Caco-2 (cell line): ENCODE results near the gene SMURF1. TPM values are rescaled to one million over a fixed set of nuclear protein-coding genes. Genes with fewer than 3 reads are reported as not detected.
A peak's percentile ranks its signal among the peaks of the same experiment; 100 is the strongest.

Experiments used
- Bru-seq: library from RNA; stranded (reverse); fragments of 400-500 nt; gene quantifications from one replicate; lab custom pipeline; 2021; lab: Mats Ljungman, UMichigan
- BruChase-seq, 2 experiments: library from RNA; stranded (reverse); fragments of 400-500 nt; gene quantifications; one replicate each; lab custom pipeline; 2021; lab: Mats Ljungman, UMichigan
- BruUV-seq: library from RNA; stranded (reverse); fragments of 400-500 nt; replicated peaks from 2 replicates; lab custom pipeline; 2021; lab: Mats Ljungman, UMichigan
- CTCF ChIA-PET: fragments of 300-600 bp; sonication (Branson Sonifier 250); formaldehyde crosslinking; loops from one replicate; lab custom pipeline; 2022; ENCODE audit warnings: antibody characterized with exemption; lab: Charles Lee
- POLR2A ChIA-PET: fragments of 300-600 bp; sonication (Branson Sonifier 250); formaldehyde crosslinking; loops from one replicate; lab custom pipeline; 2022; ENCODE audit warnings: antibody characterized with exemption; lab: Charles Lee
- DNase-seq, 2 experiments: peaks; one replicate each; pipeline versions ENCODE4 v3.0.0 to v3.0.0-alpha.2; 2020 to 2022
- H3K27me3 ChIP-seq: replicated peaks from 2 replicates; pipeline ENCODE4 v1.6.0; 2011; ENCODE audit warnings: low read length; ENCODE audit not compliant: control insufficient read depth, insufficient read depth
- H3K36me3 ChIP-seq: 2 replicates; pipeline ENCODE4 v1.5.1; 2011; ENCODE audit warnings: low read length; ENCODE audit not compliant: control insufficient read depth, insufficient read depth
- H3K4me1 ChIP-seq: fragments of 250-450 bp; sonication (Bioruptor Pico); 2 replicates; pipeline ENCODE4 v1.5.1; 2020; ENCODE audit warnings: mild to moderate bottlenecking
- H3K4me3 ChIP-seq: 2 replicates; pipeline ENCODE4 v1.5.1; 2011; ENCODE audit warnings: low read depth, mild to moderate bottlenecking, control low read depth, low read length
- H3K9me3 ChIP-seq: fragments of 250-450 bp; sonication (Bioruptor Pico); 2 replicates; pipeline ENCODE4 v1.5.1; 2020; ENCODE audit warnings: mild to moderate bottlenecking, moderate library complexity
- H3K27ac Mint-ChIP-seq: one replicate; pipeline ENCODE4 v1.8.0; 2022; ENCODE audit warnings: mixed read lengths; ENCODE audit not compliant: unreplicated experiment
- H3K27me3 Mint-ChIP-seq: one replicate; pipeline ENCODE4 v1.8.0; 2022; ENCODE audit warnings: mixed read lengths; ENCODE audit not compliant: insufficient read depth, unreplicated experiment
- H3K36me3 Mint-ChIP-seq: one replicate; pipeline ENCODE4 v1.8.0; 2022; ENCODE audit warnings: mild to moderate bottlenecking, mixed read lengths; ENCODE audit not compliant: insufficient read depth, unreplicated experiment
- H3K4me1 Mint-ChIP-seq: one replicate; pipeline ENCODE4 v1.8.0; 2022; ENCODE audit warnings: low read depth, mixed read lengths; ENCODE audit not compliant: unreplicated experiment
- H3K4me3 Mint-ChIP-seq: one replicate; pipeline ENCODE4 v1.8.0; 2022; ENCODE audit warnings: mild to moderate bottlenecking, moderate library complexity, mixed read lengths; ENCODE audit not compliant: unreplicated experiment
- H3K9me3 Mint-ChIP-seq: one replicate; pipeline ENCODE4 v1.8.0; 2022; ENCODE audit warnings: mixed read lengths; ENCODE audit not compliant: unreplicated experiment
- CTCF ChIP-seq, 2 experiments: fragments of 200-600 bp in 1 of 2; IDR thresholded peaks; 1 replicate in 1 of 2; 2 replicates in 1 of 2; pipeline versions ENCODE4 v1.5.1 to v1.8.0; 2011 to 2022; ENCODE audit warnings: antibody characterized with exemption in 1 of 2, control low read depth in 1 of 2, inconsistent platforms in 1 of 2, low read depth in 1 of 2, low read length in 1 of 2, mild to moderate bottlenecking in 1 of 2, moderate library complexity in 1 of 2; ENCODE audit not compliant: insufficient read depth in 1 of 2, severe bottlenecking in 1 of 2, unreplicated experiment in 1 of 2
- intact Hi-C: fragments of 100-400 bp; cut with micrococcal nuclease; formaldehyde crosslinking; loops from one replicate; pipeline ENCODE4 v1.10.0; 2022; ENCODE audit not compliant: unreplicated experiment
- long read RNA-seq: library from polyadenylated mRNA; stranded (forward); transcript quantifications from one replicate; pipeline ENCODE4 v2.0.0, GENCODE V29; 2022
- total RNA-seq: library from RNA; stranded (reverse); gene quantifications from 2 replicates; pipeline ENCODE4 v1.2.3, GENCODE V29; 2022

The SMURF1 gene
- total RNA-seq (22.5 and 23.0 TPM in 2 replicates), Bru-seq, nascent RNA (percentile 82 among the genes with signal in this experiment), BruChase-seq, experiment 1, labeled RNA remaining after a 2-hour chase (percentile 75 among the genes with signal in this experiment), BruChase-seq, experiment 2, labeled RNA remaining after a 6-hour chase (percentile 72 among the genes with signal in this experiment)
- long read RNA-seq, full-length matches to known transcripts, result 18 of 43 reads
- long read RNA-seq, partial matches to known transcripts, result 9 of 43 reads
- long read RNA-seq, other reads (novel, unspliced or antisense), result 16 of 43 reads

GRCh38 chr7:99143853-99144672 is at the start of gene SMURF1:
TSS of gene SMURF1 (minus strand) at chr7:99144108. CDS start at chr7:99143780, 328 bp downstream.
- POLR2A ChIA-PET, result interaction anchor here (0.6 kb wide), 1 partner anchor 108 kb away, joined by 3 read pairs; no protein-coding TSS in a partner anchor

GRCh38 chr7:99191869-99192596 is 48.1 kb upstream of the SMURF1 start:
- TF ChIP-seq CTCF (IDR thresholded peaks at IDR 0.05; ENCODE audit: insufficient read depth in 1 of 2, low read depth in 1 of 2, low read length in 1 of 2, severe bottlenecking in 1 of 2, unreplicated experiment in 1 of 2), result no peak
- POLR2A ChIA-PET, result no interaction called here
- Histone ChIP-seq H3K4me1 (no peaks in the 10 kb centered on the region), H3K9me3 (no peaks in the 10 kb centered on the region), H3K4me3 (no peak overlapping the region), H3K27me3 (no peaks in the 10 kb centered on the region), H3K36me3 (no peaks in the 10 kb centered on the region)
- H3K4me3 Mint-ChIP-seq, result no peak overlapping the region
- H3K36me3 Mint-ChIP-seq, result no peaks in the 10 kb centered on the region
- CTCF ChIA-PET, result no interaction called here
- H3K27ac Mint-ChIP-seq, result no peak overlapping the region
- no peak for DNase-seq
- H3K4me1 Mint-ChIP-seq, result peaks cover 11% of the 10 kb centered on the region
- BruUV-seq, result no TSS peak
- intact Hi-C loops, result no loop called here
- H3K27me3 Mint-ChIP-seq, result no peaks in the 10 kb centered on the region
- peaks cover 3% of the 10 kb centered on the region for H3K9me3 Mint-ChIP-seq

More at GRCh38 chr7:99143853-99144672, at the start of gene SMURF1:
- Histone ChIP-seq H3K4me1 (peaks cover 7% of the 10 kb centered on the region), H3K27me3 (no peaks in the 10 kb centered on the region), H3K36me3 (no peaks in the 10 kb centered on the region), H3K9me3 (no peaks in the 10 kb centered on the region), H3K4me3 (peak within 1 kb of the TSS; percentile 83)
- peak within 1 kb of the TSS; percentile 78 for H3K27ac Mint-ChIP-seq
- H3K4me1 Mint-ChIP-seq, result peaks cover 16% of the 10 kb centered on the region
- intact Hi-C loops, result loop anchor here (2.0 to 5.0 kb wide), 4 partner anchors 47 to 168 kb away; no protein-coding TSS in a partner anchor
- CTCF ChIA-PET, result interaction anchor here (0.6 kb wide), 2 partner anchors 183 to 1131 kb away, joined by 3 read pairs; no protein-coding TSS in a partner anchor
- no peaks in the 10 kb centered on the region for H3K27me3 Mint-ChIP-seq
- DNase-seq, result peak; percentile 55 to 80
- no TSS peak for BruUV-seq
- H3K36me3 Mint-ChIP-seq, result peaks cover 19% of the 10 kb centered on the region
- peak within 1 kb of the TSS; percentile 83 for H3K4me3 Mint-ChIP-seq
- H3K9me3 Mint-ChIP-seq, result no peaks in the 10 kb centered on the region
- TF ChIP-seq CTCF (IDR thresholded peaks at IDR 0.05; ENCODE audit: insufficient read depth in 1 of 2, low read depth in 1 of 2, low read length in 1 of 2, severe bottlenecking in 1 of 2, unreplicated experiment in 1 of 2), result no peak
